ENCODE results near the gene ENPP5. TPM values are rescaled to one million over a fixed set of nuclear protein-coding genes. Genes with fewer than 3 reads are reported as not detected.

ENPP5 gene
- total RNA-seq, 2 experiments from 2014 or later: 0.50 to 1.6 TPM

DNA sequence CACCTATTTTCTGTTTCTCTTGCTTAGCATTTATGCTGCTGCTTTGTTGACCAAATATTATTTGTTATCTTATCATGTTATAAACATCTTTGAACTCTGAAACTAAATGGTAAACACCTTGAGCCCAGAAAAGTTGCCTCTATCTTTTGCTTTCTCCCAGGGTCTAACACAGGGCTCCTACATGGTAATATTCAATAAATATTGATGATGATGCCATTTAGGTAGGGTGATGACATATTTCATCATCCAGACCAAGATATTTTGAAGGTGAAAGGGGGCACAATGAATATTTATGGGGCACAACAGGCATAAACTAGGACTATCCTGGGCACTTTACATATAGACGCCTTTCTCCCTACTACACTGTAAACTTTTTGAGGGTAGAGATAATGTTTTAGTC, 52.6 kb downstream of the ENPP5 start:
- no TSS peak for BruUV-seq (replicated peaks)
- Histone ChIP-seq H3K27ac (ENCODE audit: low read depth, low read length, poor library complexity, severe bottlenecking) (no peak overlapping the region), H3K79me2 (ENCODE audit: insufficient read depth, low read depth, low read length) (no peaks in the 10 kb centered on the region), H2AFZ (ENCODE audit: low read length) (no peak overlapping the region), H3K4me3 (ENCODE audit: low read depth, low read length, poor library complexity, severe bottlenecking) (no peak overlapping the region), H3K4me2 (ENCODE audit: low read length) (no peak overlapping the region), H4K20me1 (ENCODE audit: insufficient read depth, low read length) (no peaks in the 10 kb centered on the region), H3K4me1 (ENCODE audit: insufficient read depth, low read length, poor library complexity, severe bottlenecking) (no peaks in the 10 kb centered on the region), H3K9me3 (ENCODE audit: low read length) (no peaks in the 10 kb centered on the region), H3K9me2 (ENCODE audit: insufficient read depth, low read length) (no peaks in the 10 kb centered on the region), H3K36me3 (ENCODE audit: insufficient read depth, low read length) (peaks cover 8% of the 10 kb centered on the region; the same call in 1 of the 2 replicates)
- POLR2A ChIA-PET: interaction anchor here (0.6 to 1.2 kb wide), 2 partner anchors 10 to 486 kb away, joined by 3 to 4 read pairs; no protein-coding TSS in a partner anchor
- no peak for TF ChIP-seq EZH2phosphoT487 (IDR thresholded peaks at IDR 0.05; ENCODE audit: borderline replicate concordance, low read depth, low read length)
- TF ChIP-seq, protein P1, sequence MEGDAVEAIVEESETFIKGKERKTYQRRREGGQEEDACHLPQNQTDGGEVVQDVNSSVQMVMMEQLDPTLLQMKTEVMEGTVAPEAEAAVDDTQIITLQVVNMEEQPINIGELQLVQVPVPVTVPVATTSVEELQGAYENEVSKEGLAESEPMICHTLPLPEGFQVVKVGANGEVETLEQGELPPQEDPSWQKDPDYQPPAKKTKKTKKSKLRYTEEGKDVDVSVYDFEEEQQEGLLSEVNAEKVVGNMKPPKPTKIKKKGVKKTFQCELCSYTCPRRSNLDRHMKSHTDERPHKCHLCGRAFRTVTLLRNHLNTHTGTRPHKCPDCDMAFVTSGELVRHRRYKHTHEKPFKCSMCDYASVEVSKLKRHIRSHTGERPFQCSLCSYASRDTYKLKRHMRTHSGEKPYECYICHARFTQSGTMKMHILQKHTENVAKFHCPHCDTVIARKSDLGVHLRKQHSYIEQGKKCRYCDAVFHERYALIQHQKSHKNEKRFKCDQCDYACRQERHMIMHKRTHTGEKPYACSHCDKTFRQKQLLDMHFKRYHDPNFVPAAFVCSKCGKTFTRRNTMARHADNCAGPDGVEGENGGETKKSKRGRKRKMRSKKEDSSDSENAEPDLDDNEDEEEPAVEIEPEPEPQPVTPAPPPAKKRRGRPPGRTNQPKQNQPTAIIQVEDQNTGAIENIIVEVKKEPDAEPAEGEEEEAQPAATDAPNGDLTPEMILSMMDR (conservative IDR thresholded peaks at IDR 0.05; ENCODE audit: low read length): no peak
- CTCF ChIA-PET (ENCODE audit: unreplicated experiment): no interaction called here
- intact Hi-C loops (cut with micrococcal nuclease; ENCODE audit: unreplicated experiment): no loop called here
- no peak for DNase-seq (ENCODE audit: low spot score)

DNA sequence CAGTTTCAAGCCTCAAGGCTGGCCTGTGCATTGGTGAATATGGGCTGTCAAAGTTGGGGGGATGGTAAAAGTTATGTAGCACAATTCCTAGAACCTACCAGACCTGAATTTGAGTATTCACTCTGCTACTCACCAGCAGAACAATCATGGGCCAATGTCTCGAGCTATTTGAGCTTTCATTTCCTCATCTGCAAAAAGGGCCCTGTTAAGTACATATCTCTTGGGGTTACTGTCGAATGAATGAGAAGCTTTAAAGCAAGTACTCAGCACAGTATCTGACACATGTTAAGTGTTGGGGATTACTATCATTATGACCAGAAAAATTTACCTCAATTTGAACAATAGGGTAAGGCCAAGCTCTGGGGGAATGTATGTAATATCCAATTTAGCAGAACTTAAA, 54.5 kb downstream of the ENPP5 start:
- no peaks in the 10 kb centered on the region for H4K20me1 ChIP-seq (ENCODE audit: insufficient read depth, low read length)
- ChIA-PET CTCF (ENCODE audit: unreplicated experiment) (no interaction called here), POLR2A (interaction anchor here (2.0 kb wide), 1 partner anchor 13 kb away, joined by 8 read pairs; the partner anchor contains the start of gene ENPP4)
- no TSS peak for BruUV-seq (replicated peaks)
- no peaks in the 10 kb centered on the region for H3K79me2 ChIP-seq (ENCODE audit: insufficient read depth, low read depth, low read length)
- H3K4me2 ChIP-seq (ENCODE audit: low read length): no peak overlapping the region
- no peak overlapping the region for H2AFZ ChIP-seq (ENCODE audit: low read length)
- H3K4me1 ChIP-seq (ENCODE audit: insufficient read depth, low read length, poor library complexity, severe bottlenecking): no peaks in the 10 kb centered on the region
- no peaks in the 10 kb centered on the region for H3K9me2 ChIP-seq (ENCODE audit: insufficient read depth, low read length)
- H3K9me3 ChIP-seq (ENCODE audit: low read length): no peaks in the 10 kb centered on the region
- no peak overlapping the region for H3K4me3 ChIP-seq (ENCODE audit: low read depth, low read length, poor library complexity, severe bottlenecking)
- DNase-seq (ENCODE audit: low spot score): peak; percentile 18
- intact Hi-C loops (cut with micrococcal nuclease; ENCODE audit: unreplicated experiment): no loop called here
- no peak overlapping the region for H3K27ac ChIP-seq (ENCODE audit: low read depth, low read length, poor library complexity, severe bottlenecking)
- no peak for TF ChIP-seq EZH2phosphoT487 (IDR thresholded peaks at IDR 0.05; ENCODE audit: borderline replicate concordance, low read depth, low read length)
- TF ChIP-seq, protein P1 (conservative IDR thresholded peaks at IDR 0.05; ENCODE audit: low read length): no peak
- peaks cover 8% of the 10 kb centered on the region; the same call in 1 of the 2 replicates for H3K36me3 ChIP-seq (ENCODE audit: insufficient read depth, low read length)

DNA sequence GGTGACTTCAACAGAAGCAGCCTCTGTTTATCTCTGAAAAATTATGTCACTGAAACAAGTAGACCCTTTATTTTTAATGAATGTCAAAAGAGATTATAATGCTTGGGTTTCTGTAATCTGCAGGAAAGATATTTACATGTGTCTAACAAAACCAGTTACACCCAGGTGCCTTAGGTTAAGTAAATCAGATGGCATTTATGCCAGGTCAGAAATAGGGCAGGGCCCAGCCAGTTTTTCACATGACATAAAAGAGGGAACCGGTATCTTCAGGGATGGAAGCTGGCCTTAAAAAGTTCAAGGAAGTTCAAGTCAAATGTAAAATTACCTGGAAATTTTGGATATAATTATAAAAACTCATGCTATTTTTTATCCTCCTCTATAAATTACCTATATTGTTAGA, 55.1 kb downstream of the ENPP5 start:
- Histone ChIP-seq H3K4me3 (ENCODE audit: low read depth, low read length, poor library complexity, severe bottlenecking) (no peak overlapping the region), H3K27ac (ENCODE audit: low read depth, low read length, poor library complexity, severe bottlenecking) (no peak overlapping the region), H3K79me2 (ENCODE audit: insufficient read depth, low read depth, low read length) (no peaks in the 10 kb centered on the region), H3K36me3 (ENCODE audit: insufficient read depth, low read length) (peaks cover 8% of the 10 kb centered on the region; the same call in 1 of the 2 replicates), H3K9me2 (ENCODE audit: insufficient read depth, low read length) (no peaks in the 10 kb centered on the region), H3K4me1 (ENCODE audit: insufficient read depth, low read length, poor library complexity, severe bottlenecking) (no peaks in the 10 kb centered on the region), H2AFZ (ENCODE audit: low read length) (no peak overlapping the region), H4K20me1 (ENCODE audit: insufficient read depth, low read length) (no peaks in the 10 kb centered on the region), H3K4me2 (ENCODE audit: low read length) (no peak overlapping the region), H3K9me3 (ENCODE audit: low read length) (no peaks in the 10 kb centered on the region)
- POLR2A ChIA-PET: interaction anchor here (2.0 kb wide), 1 partner anchor 14 kb away, joined by 8 read pairs; the partner anchor contains the start of gene ENPP4
- no peak for DNase-seq (ENCODE audit: low spot score)
- intact Hi-C loops (cut with micrococcal nuclease; ENCODE audit: unreplicated experiment): no loop called here
- no TSS peak for BruUV-seq (replicated peaks)
- CTCF ChIA-PET (ENCODE audit: unreplicated experiment): no interaction called here
- TF ChIP-seq EZH2phosphoT487 (IDR thresholded peaks at IDR 0.05; ENCODE audit: borderline replicate concordance, low read depth, low read length): no peak
- TF ChIP-seq, protein P1 (conservative IDR thresholded peaks at IDR 0.05; ENCODE audit: low read length): no peak
